HCT116 (cell line): Measurements from ENCODE around the gene RAB24.

Experiments used
- CTCF ChIP-seq, 3 experiments: fragments of 200-600 bp in 1 of 3; sonication (generic) in 1 of 3; IDR thresholded peaks in 2 of 3; conservative IDR thresholded peaks in 1 of 3; 2 replicates each; pipeline ENCODE4 v1.5.1; 2012 to 2017; ENCODE audit warnings: low read depth in 2 of 3, low read length in 2 of 3, antibody characterized with exemption in 1 of 3, borderline replicate concordance in 1 of 3, control low read depth in 1 of 3, mild to moderate bottlenecking in 1 of 3, mixed read lengths in 1 of 3, mixed run types in 1 of 3, moderate library complexity in 1 of 3; ENCODE audit not compliant: insufficient read depth in 1 of 3
- EGR1 ChIP-seq: IDR thresholded peaks from 2 replicates; pipeline ENCODE4 v1.6.1; 2012; ENCODE audit warnings: low read depth
- EZH2phosphoT487 ChIP-seq: fragments of 200-600 bp; IDR thresholded peaks from 2 replicates; pipeline ENCODE4 v1.6.1; 2018; ENCODE audit warnings: antibody characterized with exemption, borderline replicate concordance
- POLR2AphosphoS5 ChIP-seq: IDR thresholded peaks from 2 replicates; pipeline ENCODE4 v1.6.1; 2011; ENCODE audit warnings: mild to moderate bottlenecking, low read depth, low read length, moderate library complexity
- TCF7L2 ChIP-seq: IDR thresholded peaks from 2 replicates; pipeline ENCODE4 v1.7.0; 2011; ENCODE audit warnings: borderline replicate concordance, inconsistent platforms; ENCODE audit not compliant: insufficient read depth, insufficient read length; ENCODE audit errors: extremely low read depth

- no peak for TF ChIP-seq EZH2phosphoT487
- TF ChIP-seq CTCF (IDR thresholded peaks at IDR 0.05 in 2 of 3, conservative IDR thresholded peaks at IDR 0.05 in 1 of 3; ENCODE audit: borderline replicate concordance in 1 of 3, insufficient read depth in 1 of 3, low read depth in 2 of 3, low read length in 2 of 3), result no peak
- no peak for TF ChIP-seq POLR2AphosphoS5
- TF ChIP-seq EGR1, result no peak
- no peak for TF ChIP-seq TCF7L2
These were observed 22.4 kb upstream of the RAB24 start for GRCh38 chr5:177325868-177326381.
